SK-N-SH treated with all-trans-retinoic acid at 6 μM for 48 hours (cell line): ENCODE measurements around the gene SRGAP2B.
"Not testable (repeated sequence)": the region's sequence is repeated elsewhere in the genome, so short reads cannot be mapped to it uniquely, and the experiment has no call there.

Experiments
- ZFP3 ChIP-seq: fragments of 250-450 bp; sonication (Bioruptor Pico); IDR thresholded peaks from 2 replicates; pipeline ENCODE4 v1.5.0; 2020; ENCODE audit warnings: mild to moderate bottlenecking, moderate library complexity
- ZNF565 ChIP-seq: fragments of 450-650 bp; formaldehyde crosslinking; conservative IDR thresholded peaks from 2 replicates; pipeline ENCODE4 v1.5.0; 2020; ENCODE audit warnings: low read depth, mild to moderate bottlenecking, moderate library complexity
- TF ChIP-seq, protein P1 (sequence below): fragments of 250-450 bp; sonication (Bioruptor Pico); IDR thresholded peaks from 2 replicates; pipeline ENCODE4 v1.5.1; 2020; ENCODE audit warnings: low read depth, mild to moderate bottlenecking, moderate library complexity
- TF ChIP-seq, protein P2 (sequence below): fragments of 250-450 bp; sonication (Bioruptor Pico); IDR thresholded peaks from 2 replicates; pipeline ENCODE4 v1.8.0; 2020; ENCODE audit warnings: mild to moderate bottlenecking, moderate library complexity, borderline replicate concordance

DNA sequence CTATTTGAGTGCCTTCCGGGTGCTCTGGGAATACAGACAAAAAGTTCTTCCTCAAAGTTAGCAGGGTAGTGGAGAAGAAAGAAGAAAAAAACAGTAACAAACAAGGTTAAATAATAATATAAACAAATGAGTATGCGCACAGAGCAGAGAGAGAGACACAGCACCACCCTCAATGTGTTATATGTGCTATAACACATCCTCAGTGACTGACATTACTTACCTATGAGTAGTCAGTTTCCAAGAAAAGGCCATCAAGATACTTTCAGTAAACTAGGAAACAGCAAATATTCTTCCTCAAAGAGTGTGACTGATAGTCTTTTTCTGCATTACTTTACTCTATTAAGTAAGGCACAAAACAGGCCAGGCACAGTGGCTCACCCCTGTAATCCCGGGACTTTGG is 93.7 kb downstream of the SRGAP2B start:
- TF ChIP-seq, protein P1, sequence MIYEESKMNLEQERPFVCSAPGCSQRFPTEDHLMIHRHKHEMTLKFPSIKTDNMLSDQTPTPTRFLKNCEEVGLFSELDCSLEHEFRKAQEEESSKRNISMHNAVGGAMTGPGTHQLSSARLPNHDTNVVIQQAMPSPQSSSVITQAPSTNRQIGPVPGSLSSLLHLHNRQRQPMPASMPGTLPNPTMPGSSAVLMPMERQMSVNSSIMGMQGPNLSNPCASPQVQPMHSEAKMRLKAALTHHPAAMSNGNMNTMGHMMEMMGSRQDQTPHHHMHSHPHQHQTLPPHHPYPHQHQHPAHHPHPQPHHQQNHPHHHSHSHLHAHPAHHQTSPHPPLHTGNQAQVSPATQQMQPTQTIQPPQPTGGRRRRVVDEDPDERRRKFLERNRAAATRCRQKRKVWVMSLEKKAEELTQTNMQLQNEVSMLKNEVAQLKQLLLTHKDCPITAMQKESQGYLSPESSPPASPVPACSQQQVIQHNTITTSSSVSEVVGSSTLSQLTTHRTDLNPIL, result not testable (repeated sequence)
- TF ChIP-seq, protein P2, sequence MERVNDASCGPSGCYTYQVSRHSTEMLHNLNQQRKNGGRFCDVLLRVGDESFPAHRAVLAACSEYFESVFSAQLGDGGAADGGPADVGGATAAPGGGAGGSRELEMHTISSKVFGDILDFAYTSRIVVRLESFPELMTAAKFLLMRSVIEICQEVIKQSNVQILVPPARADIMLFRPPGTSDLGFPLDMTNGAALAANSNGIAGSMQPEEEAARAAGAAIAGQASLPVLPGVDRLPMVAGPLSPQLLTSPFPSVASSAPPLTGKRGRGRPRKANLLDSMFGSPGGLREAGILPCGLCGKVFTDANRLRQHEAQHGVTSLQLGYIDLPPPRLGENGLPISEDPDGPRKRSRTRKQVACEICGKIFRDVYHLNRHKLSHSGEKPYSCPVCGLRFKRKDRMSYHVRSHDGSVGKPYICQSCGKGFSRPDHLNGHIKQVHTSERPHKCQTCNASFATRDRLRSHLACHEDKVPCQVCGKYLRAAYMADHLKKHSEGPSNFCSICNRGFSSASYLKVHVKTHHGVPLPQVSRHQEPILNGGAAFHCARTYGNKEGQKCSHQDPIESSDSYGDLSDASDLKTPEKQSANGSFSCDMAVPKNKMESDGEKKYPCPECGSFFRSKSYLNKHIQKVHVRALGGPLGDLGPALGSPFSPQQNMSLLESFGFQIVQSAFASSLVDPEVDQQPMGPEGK (CRISPR knock-in tag), result not testable (repeated sequence)
- TF ChIP-seq ZNF565, ZFP3 (CRISPR knock-in tag): not testable (repeated sequence)
